Measurements from ENCODE around the gene MCAT.

MCAT gene

GRCh38 chr22:43163241-43163795, 20.1 kb upstream of the MCAT start:
- no peak for TF ChIP-seq CTCF (IDR thresholded peaks at IDR 0.05)

DNA sequence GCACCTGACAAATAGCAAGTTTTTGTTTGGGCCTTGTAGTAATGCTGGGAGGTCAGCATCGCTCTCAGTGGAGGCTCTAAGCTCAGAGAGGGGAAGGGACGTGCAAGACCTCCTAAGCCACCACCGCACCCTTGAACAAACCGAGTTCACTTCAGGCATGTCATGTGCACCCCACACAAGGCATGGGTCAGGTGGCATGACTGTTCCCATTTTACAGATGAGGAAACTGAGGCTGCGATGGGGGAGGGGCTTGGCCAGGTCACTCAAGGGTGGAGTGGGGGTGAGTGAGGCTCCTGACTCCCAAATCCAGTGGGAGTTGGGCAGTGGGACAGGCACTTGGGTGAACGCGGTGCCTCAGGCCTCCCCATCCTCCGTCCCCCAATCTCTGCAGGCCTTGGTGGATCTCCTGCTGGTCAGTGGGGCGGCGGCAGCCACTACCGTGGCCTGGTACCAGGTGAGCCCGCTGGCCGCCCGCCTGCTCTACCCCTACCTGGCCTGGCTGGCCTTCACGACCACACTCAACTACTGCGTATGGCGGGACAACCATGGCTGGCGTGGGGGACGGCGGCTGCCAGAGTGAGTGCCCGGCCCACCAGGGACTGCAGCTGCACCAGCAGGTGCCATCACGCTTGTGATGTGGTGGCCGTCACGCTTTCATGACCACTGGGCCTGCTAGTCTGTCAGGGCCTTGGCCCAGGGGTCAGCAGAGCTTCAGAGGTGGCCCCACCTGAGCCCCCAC, 19.4 kb upstream of the MCAT start:
- no peak for TF ChIP-seq CTCF (IDR thresholded peaks at IDR 0.05)

DNA sequence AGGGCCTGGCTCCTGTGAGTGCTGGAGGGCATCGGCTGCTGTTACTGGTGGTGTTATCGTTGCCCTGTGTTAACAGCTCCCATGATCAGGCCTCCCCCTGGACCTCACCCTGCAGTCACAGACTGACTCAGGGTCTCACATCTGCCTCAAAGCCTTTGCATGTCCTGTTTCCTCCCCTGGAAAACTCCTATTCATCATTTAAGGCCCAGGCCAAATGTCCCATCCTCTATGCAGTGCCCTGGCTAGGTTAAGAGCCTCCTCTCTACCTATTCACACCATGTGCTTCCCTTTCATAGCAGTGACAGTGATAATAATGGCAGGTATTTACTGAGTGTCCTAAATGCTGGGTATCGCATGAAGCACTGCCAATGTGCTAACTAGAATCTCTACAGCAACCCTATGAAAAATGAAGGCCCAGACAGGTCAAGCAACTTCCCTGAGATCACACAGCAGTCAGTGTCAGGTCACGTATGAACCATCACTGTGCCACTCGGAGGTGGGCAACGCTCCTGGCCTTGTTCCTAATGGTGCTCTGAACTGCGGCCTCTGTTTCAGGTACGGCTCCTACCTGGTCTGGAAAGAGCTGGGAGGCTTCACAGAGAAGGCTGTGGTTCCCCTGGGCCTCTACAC, 17.4 kb upstream of the MCAT start:
- TF ChIP-seq CTCF (IDR thresholded peaks at IDR 0.05): no peak

- TF ChIP-seq CTCF (IDR thresholded peaks at IDR 0.05): no peak
Observed at GRCh38 chr22:43159484-43160178, 16.4 kb upstream of the MCAT start.

DNA sequence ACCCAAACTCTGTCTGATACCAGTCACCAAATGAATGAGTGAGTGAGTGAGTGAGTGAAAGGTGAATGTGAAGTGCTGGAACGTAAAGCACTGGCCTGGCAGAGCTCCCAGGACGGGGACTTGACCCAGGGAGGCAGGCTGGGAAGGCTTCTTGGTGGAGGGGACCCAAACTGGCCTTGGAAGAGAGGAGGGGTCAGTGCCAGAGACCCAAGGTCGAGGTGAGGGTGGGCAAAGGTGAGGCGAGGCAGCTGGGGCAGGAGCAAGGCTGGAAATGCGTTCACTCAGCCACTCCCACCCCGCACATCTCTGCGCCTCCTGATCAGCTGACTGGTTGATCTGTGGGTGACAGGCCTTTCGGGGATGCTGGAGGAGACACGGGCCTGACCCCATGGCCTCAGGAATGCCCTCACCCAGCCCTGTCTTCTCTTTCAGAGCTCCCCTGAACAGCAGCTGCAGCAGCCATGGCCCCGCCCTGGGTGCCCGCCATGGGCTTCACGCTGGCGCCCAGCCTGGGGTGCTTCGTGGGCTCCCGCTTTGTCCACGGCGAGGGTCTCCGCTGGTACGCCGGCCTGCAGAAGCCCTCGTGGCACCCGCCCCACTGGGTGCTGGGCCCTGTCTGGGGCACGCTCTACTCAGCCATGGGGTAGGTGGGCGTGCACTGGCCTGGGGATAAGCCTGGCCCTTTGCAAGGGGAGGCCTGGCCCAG, 15.7 kb upstream of the MCAT start:
- TF ChIP-seq CTCF (IDR thresholded peaks at IDR 0.05): no peak

GRCh38 chr22:43157874-43158546, 14.8 kb upstream of the MCAT start:
- TF ChIP-seq CTCF (IDR thresholded peaks at IDR 0.05): no peak

GRCh38 chr22:43156413-43156812, 13.2 kb upstream of the MCAT start:
- TF ChIP-seq CTCF (IDR thresholded peaks at IDR 0.05): no peak

All from LNCAP (cell line).